ENCODE measurements around the gene C1RL.

C1RL gene

DNA sequence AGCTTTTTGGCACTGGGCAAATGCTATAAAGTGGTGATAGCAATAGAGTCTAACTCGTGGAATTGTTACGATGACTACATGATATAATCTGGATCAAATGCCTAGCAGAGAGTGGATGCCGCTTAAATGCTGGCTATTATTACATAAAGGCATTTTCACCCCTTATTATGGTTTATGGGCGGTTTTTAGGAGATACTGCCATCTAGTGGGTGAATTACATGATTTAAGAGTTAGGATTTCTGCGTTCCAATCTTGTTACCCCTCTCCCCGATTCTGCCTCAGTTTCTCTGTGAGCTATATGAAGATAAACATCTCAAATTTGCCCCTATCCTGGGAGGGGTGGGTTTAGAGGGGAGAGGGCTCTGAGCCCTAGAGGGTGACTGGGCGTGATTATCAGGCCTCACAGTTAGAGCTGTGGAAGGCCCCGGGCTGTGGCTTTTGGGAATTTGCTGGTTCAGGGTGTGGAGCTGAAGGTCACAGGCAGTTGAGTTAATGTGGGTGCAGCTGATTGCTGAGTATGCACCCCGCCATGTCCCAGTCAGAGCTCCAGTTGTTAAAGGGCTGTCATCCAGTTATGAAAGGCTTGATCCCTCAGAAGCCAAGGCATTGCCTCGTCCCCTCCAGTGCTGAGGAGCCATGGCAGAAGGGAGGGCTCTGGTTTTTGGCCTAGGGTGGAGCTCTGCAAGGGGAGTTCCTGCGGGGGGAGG is 35.6 kb upstream of the C1RL start:
- DNase-seq (ENCODE audit: low read depth), result peak; percentile 49

DNA sequence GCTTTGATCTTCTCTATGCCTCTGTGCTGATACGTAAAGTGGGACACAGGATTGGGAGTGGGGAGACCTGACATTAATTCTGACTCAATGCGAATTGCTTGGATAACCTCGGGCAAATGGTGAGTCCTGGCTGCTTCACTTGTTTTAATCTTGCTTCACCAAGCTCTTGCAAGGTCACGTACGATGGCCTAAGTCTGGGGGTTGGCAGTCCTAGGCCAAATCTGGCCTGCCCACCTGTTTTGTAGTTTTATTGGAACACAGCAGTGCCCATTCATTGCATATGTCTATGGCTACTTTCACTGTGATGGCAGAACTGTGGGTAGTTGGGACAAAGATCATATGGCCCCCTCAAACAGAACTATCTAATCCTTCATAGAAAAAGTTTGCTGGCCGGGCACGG is 34.5 kb upstream of the C1RL start:
- DNase-seq (ENCODE audit: low read depth), result no peak
- H3K4me3 ChIP-seq (ENCODE audit: low read length), result no peak overlapping the region
- TF ChIP-seq, protein P1, sequence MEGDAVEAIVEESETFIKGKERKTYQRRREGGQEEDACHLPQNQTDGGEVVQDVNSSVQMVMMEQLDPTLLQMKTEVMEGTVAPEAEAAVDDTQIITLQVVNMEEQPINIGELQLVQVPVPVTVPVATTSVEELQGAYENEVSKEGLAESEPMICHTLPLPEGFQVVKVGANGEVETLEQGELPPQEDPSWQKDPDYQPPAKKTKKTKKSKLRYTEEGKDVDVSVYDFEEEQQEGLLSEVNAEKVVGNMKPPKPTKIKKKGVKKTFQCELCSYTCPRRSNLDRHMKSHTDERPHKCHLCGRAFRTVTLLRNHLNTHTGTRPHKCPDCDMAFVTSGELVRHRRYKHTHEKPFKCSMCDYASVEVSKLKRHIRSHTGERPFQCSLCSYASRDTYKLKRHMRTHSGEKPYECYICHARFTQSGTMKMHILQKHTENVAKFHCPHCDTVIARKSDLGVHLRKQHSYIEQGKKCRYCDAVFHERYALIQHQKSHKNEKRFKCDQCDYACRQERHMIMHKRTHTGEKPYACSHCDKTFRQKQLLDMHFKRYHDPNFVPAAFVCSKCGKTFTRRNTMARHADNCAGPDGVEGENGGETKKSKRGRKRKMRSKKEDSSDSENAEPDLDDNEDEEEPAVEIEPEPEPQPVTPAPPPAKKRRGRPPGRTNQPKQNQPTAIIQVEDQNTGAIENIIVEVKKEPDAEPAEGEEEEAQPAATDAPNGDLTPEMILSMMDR (conservative IDR thresholded peaks at IDR 0.05; ENCODE audit: low read length), result no peak

More for the DNA sequence above, 35.6 kb upstream of the C1RL start:
- TF ChIP-seq, protein P1 (conservative IDR thresholded peaks at IDR 0.05; ENCODE audit: low read length), result peak; percentile 56
- no peak overlapping the region for H3K4me3 ChIP-seq (ENCODE audit: low read length)

DNA sequence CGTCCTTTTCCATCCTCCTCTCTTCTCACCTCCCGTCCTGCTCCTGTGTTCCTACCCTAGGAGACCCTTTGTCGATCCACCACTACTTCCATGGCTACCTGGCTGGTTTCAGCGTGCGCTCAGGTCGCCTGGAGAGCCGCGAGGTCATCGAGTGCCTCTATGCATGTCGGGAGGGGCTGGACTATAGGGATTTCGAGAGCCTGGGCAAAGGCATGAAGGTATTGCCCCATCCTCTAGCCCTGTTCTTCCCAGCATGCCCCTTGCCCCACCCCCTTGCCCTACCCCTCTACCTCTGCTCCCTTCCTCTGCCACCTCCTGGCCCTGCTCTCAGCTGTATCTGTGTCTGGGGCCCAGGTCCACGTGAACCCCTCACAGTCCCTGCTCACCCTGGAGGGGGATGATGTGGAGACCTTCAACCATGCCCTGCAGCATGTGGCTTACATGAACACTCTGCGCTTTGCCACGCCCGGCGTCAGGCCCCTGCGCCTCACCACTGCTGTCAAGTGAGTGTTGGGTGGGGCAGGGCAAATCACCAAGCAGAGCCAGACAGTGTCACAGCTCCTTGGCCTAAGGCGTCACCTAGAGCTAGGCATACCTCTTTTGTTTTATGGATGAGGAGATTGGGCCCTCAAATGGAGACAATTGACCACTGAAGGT is 33.9 kb upstream of the C1RL start:
- no peak for DNase-seq (ENCODE audit: low read depth)
- TF ChIP-seq, protein P1 (conservative IDR thresholded peaks at IDR 0.05; ENCODE audit: low read length), result no peak
- H3K4me3 ChIP-seq (ENCODE audit: low read length), result no peak overlapping the region

DNA sequence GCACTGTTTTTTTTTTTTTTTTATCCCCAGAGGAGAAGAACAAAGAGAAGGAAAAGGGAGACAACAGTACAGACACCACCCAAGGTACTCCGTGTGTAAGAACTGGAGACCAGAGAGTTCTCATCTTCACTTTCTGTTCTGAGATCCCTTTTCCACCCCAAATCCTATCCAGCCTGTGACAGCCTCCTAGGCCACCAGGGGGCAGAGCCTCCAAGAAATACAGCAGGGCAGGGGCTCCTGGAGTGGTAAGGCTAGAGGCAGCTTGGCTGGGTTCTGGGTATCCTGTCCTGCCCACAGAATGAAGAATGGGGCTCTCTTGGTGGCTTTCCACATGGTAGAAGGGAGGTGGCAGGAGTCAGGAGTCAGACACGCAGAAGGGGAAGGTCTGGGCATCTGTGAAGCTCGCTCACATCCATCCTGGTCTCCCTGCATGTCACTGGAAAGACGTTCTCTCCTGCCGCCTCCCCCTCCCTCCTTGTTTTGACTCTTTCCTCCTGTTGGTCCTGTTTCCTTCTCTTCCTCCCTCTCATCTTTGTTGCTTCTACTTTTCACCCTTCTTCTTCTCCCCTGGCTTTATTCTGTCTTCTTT is 33.1 kb upstream of the C1RL start:
- DNase-seq (ENCODE audit: low read depth), result peak; percentile 32
- H3K4me3 ChIP-seq (ENCODE audit: low read length), result no peak overlapping the region
- TF ChIP-seq, protein P1 (conservative IDR thresholded peaks at IDR 0.05; ENCODE audit: low read length), result peak; percentile 82

DNA sequence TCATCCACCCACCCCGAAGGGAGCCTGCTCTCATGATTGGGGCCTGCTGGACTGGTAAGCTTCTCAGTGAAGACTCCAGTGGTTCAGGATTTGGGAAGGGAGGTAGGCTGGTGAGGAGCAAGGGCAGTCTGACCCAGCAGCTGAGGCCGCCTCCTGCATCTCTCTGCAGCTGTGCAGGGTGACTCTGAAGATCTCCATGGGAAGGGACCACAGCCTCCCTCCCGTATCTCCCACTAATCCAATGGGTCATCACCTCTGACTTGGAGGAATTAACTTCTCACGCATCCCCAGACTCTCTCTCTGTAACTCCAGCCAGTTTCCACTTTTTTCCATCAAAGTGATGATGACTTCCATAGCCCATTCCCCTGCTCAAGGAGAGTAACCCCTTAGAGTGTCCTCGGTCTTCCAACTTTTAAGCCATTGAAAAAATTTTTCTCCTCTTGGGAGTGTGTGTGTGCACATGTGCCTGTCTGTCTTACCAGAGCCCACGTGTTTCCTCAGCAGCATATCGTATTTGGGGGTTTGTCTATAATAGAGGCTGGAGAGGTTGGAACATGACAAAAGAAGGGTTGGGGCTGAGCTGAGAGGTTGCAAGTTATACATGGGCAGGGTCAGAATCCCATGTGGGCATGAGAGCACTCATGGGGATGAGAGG is 32.5 kb upstream of the C1RL start:
- no peak overlapping the region for H3K4me3 ChIP-seq (ENCODE audit: low read length)
- no peak for DNase-seq (ENCODE audit: low read depth)
- TF ChIP-seq, protein P1 (conservative IDR thresholded peaks at IDR 0.05; ENCODE audit: low read length), result no peak

DNA sequence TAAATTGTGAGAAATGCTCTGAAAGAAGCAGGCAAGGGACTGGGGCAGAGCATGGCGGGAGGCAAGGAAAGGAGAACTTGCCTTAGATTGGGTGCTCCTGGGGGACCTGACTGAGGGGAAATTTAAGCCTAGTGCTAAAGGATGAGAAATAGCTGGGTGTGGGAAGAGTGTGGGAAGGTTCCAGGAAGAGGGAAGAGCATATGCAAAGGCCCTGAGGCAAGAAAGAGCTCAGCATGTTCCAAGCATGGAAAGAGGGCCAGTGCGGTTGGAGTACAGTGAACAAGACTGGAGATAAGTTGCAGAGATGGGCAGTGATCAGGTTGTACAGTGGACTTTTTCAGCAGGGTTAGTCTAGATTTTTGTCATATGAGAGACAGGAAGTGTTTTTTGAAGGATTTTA is 30.2 kb upstream of the C1RL start:
- DNase-seq (ENCODE audit: low read depth), result no peak
- H3K4me3 ChIP-seq (ENCODE audit: low read length), result no peak overlapping the region
- TF ChIP-seq, protein P1 (conservative IDR thresholded peaks at IDR 0.05; ENCODE audit: low read length), result no peak
